K562 (cell line): Measurements from ENCODE around the gene SUFU. TPM values are rescaled to one million over a fixed set of nuclear protein-coding genes. Genes with fewer than 3 reads are reported as not detected.

ENCODE experiments used
- ATAC-seq: fragments of 200-7000 bp; cut with Tn5 transposase; 3 replicates; pipeline ENCODE4 v1.9.1; 2020; ENCODE audit warnings: moderate library complexity
- BruUV-seq: library from RNA; stranded (reverse); fragments of 400-500 nt; replicated peaks from 2 replicates; lab custom pipeline; 2021; lab: Mats Ljungman, UMichigan
- CTCF ChIA-PET: fragments of 300-600 bp; formaldehyde crosslinking; extraction: SDS; loops from one replicate; lab custom pipeline; 2021; ENCODE audit warnings: low intra/inter-chr PET ratio; lab: Yijun Ruan, JAX
- POLR2A ChIA-PET: fragments of 300-600, 350-650 bp; sonication (Branson Sonifier 250); formaldehyde crosslinking; extraction: SDS; loops from one replicate; lab custom pipeline; 2021; ENCODE audit warnings: antibody characterized with exemption, inconsistent platforms; lab: Yijun Ruan, JAX
- DNase-seq, 4 experiments: peaks; one replicate each; pipeline versions ENCODE4 v3.0.0 to v3.0.0-alpha.2; 2011 to 2018; ENCODE audit warnings: low spot score in 3 of 4, mixed read lengths in 3 of 4; ENCODE audit errors: extremely low read depth in 1 of 4
- FAIRE-seq: peaks from 2 replicates; lab custom pipeline; 2011; peaks lifted over from hg19 to GRCh38; lab: Jason Lieb, UNC
- H2AFZ ChIP-seq: 2 replicates; pipeline ENCODE4 v1.6.0; 2011; ENCODE audit warnings: low read depth, low read length, control low read depth, inconsistent platforms
- H3K27ac ChIP-seq: fragments of 200-600 bp; 3 replicates; pipeline ENCODE4 v1.8.0; 2011; ENCODE audit warnings: low read depth, mild to moderate bottlenecking, control low read depth, inconsistent platforms, low read length, moderate library complexity, mixed read lengths; ENCODE audit errors: extremely low read depth
- H3K27me3 ChIP-seq, 2 experiments: fragments of 300-600 bp in 1 of 2; 2 replicates in 1 of 2; 3 replicates in 1 of 2; pipeline versions ENCODE4 v1.6.0 to v1.8.0; 2011; ENCODE audit warnings: inconsistent platforms in 2 of 2, low read length in 2 of 2, mild to moderate bottlenecking in 1 of 2, mixed read lengths in 1 of 2, moderate library complexity in 1 of 2; ENCODE audit not compliant: control insufficient read depth in 2 of 2, insufficient read depth in 2 of 2
- H3K36me3 ChIP-seq: fragments of 300-600 bp; 3 replicates; pipeline ENCODE4 v1.8.0; 2011; ENCODE audit warnings: mild to moderate bottlenecking, low read length, inconsistent platforms; ENCODE audit not compliant: control insufficient read depth, insufficient read depth
- H3K4me1 ChIP-seq, 2 experiments: fragments of 200-600 bp in 1 of 2; replicated peaks in 1 of 2; 2 replicates in 1 of 2; 3 replicates in 1 of 2; pipeline versions ENCODE4 v1.5.1 to v1.8.0; 2011; ENCODE audit warnings: inconsistent platforms in 2 of 2, low read length in 2 of 2, mild to moderate bottlenecking in 1 of 2, mixed read lengths in 1 of 2, moderate library complexity in 1 of 2; ENCODE audit not compliant: control insufficient read depth in 2 of 2, insufficient read depth in 2 of 2
- H3K4me2 ChIP-seq: 2 replicates; pipeline ENCODE4 v1.6.1; 2011; ENCODE audit warnings: low read length, control low read depth, inconsistent platforms, mixed read lengths; ENCODE audit not compliant: insufficient read depth
- H3K4me3 ChIP-seq: fragments of 200-600 bp; sonication (generic), shearing (Covaris generic); 2 replicates; pipeline ENCODE4 v1.5.1; 2016; ENCODE audit warnings: control low read depth, inconsistent platforms
- H3K79me2 ChIP-seq: fragments of 200-600 bp; 3 replicates; pipeline ENCODE4 v1.8.0; 2011; ENCODE audit warnings: low read length, inconsistent platforms; ENCODE audit not compliant: control insufficient read depth, insufficient read depth
- H3K9ac ChIP-seq, 2 experiments: 2 replicates each; pipeline versions ENCODE4 v1.6.0 to v1.6.1; 2011; ENCODE audit warnings: low read depth in 2 of 2, low read length in 2 of 2, control low read depth in 1 of 2, inconsistent platforms in 1 of 2, mild to moderate bottlenecking in 1 of 2, mixed read lengths in 1 of 2; ENCODE audit not compliant: insufficient read depth in 1 of 2
- H3K9me1 ChIP-seq: one replicate; pipeline ENCODE4 v1.6.0; 2011; ENCODE audit warnings: inconsistent platforms, mild to moderate bottlenecking, low read length, moderate library complexity; ENCODE audit not compliant: control insufficient read depth, insufficient read depth
- H3K9me3 ChIP-seq: replicated peaks from 2 replicates; pipeline ENCODE4 v1.5.1; 2011; ENCODE audit warnings: low read depth, low read length, inconsistent platforms; ENCODE audit not compliant: control insufficient read depth, insufficient read depth
- H4K20me1 ChIP-seq: replicated peaks from 2 replicates; pipeline ENCODE4 v1.6.1; 2011; ENCODE audit warnings: low read length, inconsistent platforms, mixed read lengths; ENCODE audit not compliant: control insufficient read depth, insufficient read depth
- CHD1 ChIP-seq: fragments of 200-600 bp; sonication (generic); IDR thresholded peaks from one replicate; pipeline ENCODE4 v1.6.1; 2012; ENCODE audit warnings: mild to moderate bottlenecking, moderate library complexity, low read length, inconsistent platforms
- FOSL1 ChIP-seq: fragments of 200-800 bp; sonication (Bioruptor generic); conservative IDR thresholded peaks from 2 replicates; pipeline ENCODE4 v1.6.1; 2016; ENCODE audit warnings: missing genetic modification characterization, missing compliant biosample characterization
- NR1H2 ChIP-seq: sonication (generic); formaldehyde crosslinking; IDR thresholded peaks from 2 replicates; pipeline ENCODE4 v1.4.0; 2020; ENCODE audit warnings: mild to moderate bottlenecking, missing genetic modification reagents
- PHF21A ChIP-seq: fragments of 450-650 bp; IDR thresholded peaks from 2 replicates; pipeline ENCODE4 v1.6.1; 2017; ENCODE audit warnings: low read depth, borderline replicate concordance
- RBM25 ChIP-seq: fragments of 200-400 bp; formaldehyde crosslinking; IDR thresholded peaks from 2 replicates; pipeline ENCODE4 v1.6.1; 2018; ENCODE audit warnings: low read length, low read depth, moderate library complexity; ENCODE audit not compliant: severe bottlenecking
- SAP30 ChIP-seq: fragments of 200-600 bp; sonication (generic); IDR thresholded peaks from 2 replicates; pipeline ENCODE4 v1.6.1; 2012; ENCODE audit warnings: borderline replicate concordance, low read depth, mild to moderate bottlenecking, moderate library complexity, low read length, control low read depth, inconsistent platforms; ENCODE audit not compliant: insufficient read depth, poor library complexity, severe bottlenecking
- SMARCE1 ChIP-seq: fragments of 450-650 bp; IDR thresholded peaks from 2 replicates; pipeline ENCODE4 v1.7.1; 2016; ENCODE audit warnings: mild to moderate bottlenecking
- ZFPM2 ChIP-seq: fragments of 250-450 bp; sonication (Bioruptor Pico); IDR thresholded peaks from 2 replicates; pipeline ENCODE4 v1.5.1; 2022; ENCODE audit warnings: mild to moderate bottlenecking
- ZNF12 ChIP-seq: sonication (generic); formaldehyde crosslinking; IDR thresholded peaks from 2 replicates; pipeline ENCODE4 v1.4.0; 2020; ENCODE audit warnings: mild to moderate bottlenecking, missing genetic modification reagents
- ZNF551 ChIP-seq: fragments of 250-450 bp; sonication (Bioruptor Pico); IDR thresholded peaks from 2 replicates; pipeline ENCODE4 v1.5.0; 2021; ENCODE audit warnings: mild to moderate bottlenecking, moderate library complexity
- ZNF707 ChIP-seq: fragments of 250-450 bp; sonication (Bioruptor Pico); conservative IDR thresholded peaks from 2 replicates; pipeline ENCODE4 v1.8.0; 2022; ENCODE audit warnings: inconsistent platforms, mild to moderate bottlenecking, moderate library complexity
- WGBS: fragments of 100-300 bp; shearing (Covaris generic); methylation state at CpG from one replicate; pipeline ENCODE4 v1.1.6; 2016; ENCODE audit warnings: low coverage, mixed read lengths; ENCODE audit not compliant: insufficient coverage; ENCODE audit errors: missing lambda C conversion rate; 5-methylcytosine and 5-hydroxymethylcytosine counted together
- in situ Hi-C: fragments of 300-500 bp; cut with MboI; formaldehyde crosslinking; loops from 4 replicates; pipeline ENCODE4 v1.15.0; 2018; ENCODE audit warnings: inconsistent platforms, mixed read lengths
- intact Hi-C: fragments of 100-400 bp; cut with micrococcal nuclease; formaldehyde crosslinking; loops from 2 replicates; pipeline ENCODE4 v1.14.2; 2022
- polyA plus RNA-seq, 8 experiments: library from polyadenylated mRNA; depleted of rRNA in 4 of 8; stranded (reverse) in 5 of 8; unstranded in 3 of 8; fragments of >200 nt; fragmentation: Nextera tagmentation in 2 of 8; fragmentation: Illumina TruSeq in 1 of 8; extraction: Ambion mirVana in 2 of 8; extraction: Trizol in 1 of 8; gene quantifications; 2 replicates each; pipeline versions ENCODE4 v1.2.1 to v1.2.3, GENCODE V29; 2011 to 2014; ENCODE audit warnings: inconsistent platforms in 1 of 8, missing spikeins in 1 of 8
- total RNA-seq, 7 experiments: library from RNA; depleted of rRNA in 6 of 7; stranded (reverse); fragments of >200 nt in 6 of 7; fragmentation: Illumina TruSeq in 2 of 7; extraction: Trizol in 2 of 7; gene quantifications; 2 replicates each; pipeline versions ENCODE4 v1.2.1 to v1.2.3, GENCODE V29; 2011 to 2021; ENCODE audit warnings: low replicate concordance in 1 of 7

SUFU gene
- total and polyA plus RNA-seq, 9 of the 15 experiments (the other 6 are each of a cell fraction or from before 2014, with no cell fraction given): 0.59 to 6.3 (median 0.82) TPM

DNA sequence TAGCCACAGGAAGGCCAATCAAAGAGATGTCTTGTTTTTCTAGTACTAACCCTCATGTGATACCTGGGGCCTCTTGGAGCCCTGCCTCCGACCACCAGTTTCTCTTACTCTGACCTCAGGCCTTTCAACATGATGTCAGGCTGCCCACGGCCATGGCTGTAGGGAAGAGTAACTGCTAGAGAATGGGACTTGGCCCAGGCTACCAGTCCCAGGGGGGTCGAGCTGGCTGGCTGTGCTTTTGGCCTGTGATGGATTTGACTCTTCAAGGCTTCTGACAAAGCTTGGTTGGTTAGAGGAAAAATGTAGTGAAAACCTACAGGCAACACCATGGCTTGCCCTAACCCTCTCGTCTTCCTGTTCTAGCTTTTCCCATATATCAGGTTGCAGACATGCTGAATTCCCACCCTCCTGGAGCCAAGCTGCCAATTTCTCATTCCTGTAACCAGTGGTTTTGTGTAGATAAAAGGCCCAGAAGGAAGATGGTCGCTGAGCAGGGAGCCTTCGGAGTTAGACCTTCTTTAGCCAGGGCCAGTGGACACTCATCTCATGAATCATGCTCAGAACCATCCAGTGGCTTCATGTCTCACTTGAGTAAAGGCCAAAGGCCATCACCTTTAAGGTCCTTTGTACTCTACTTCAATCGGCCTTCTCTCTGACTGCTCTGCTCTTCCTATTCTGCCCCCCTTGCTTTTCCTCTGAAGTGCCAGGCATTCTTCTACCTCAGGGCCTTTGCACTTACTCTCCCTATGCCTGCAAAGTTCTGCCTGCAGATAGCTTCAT is 19.7 kb downstream of the SUFU start:
- in situ Hi-C loops: loop anchor here (25.0 kb wide), 1 partner anchor 686 kb away; the partner anchor contains the start of gene KCNIP2
- Histone ChIP-seq H3K27me3 (no peaks in the 10 kb centered on the region), H3K4me2 (no peak overlapping the region), H3K9ac (no peak overlapping the region), H3K9me1 (peaks cover 2% of the 10 kb centered on the region), H3K79me2 (no peaks in the 10 kb centered on the region), H3K27ac (no peak overlapping the region)
- 35% methylated on average over 7 of the region's 7 CpGs for WGBS
- POLR2A ChIA-PET: interaction anchor here (0.7 to 1.3 kb wide), 3 partner anchors 11 to 263 kb away, joined by 3 read pairs; no protein-coding TSS in a partner anchor
- TF ChIP-seq SAP30 (no peak), SMARCE1 (no peak), ZNF12 (no peak), ZFPM2 (CRISPR knock-in tag) (no peak), NR1H2 (CRISPR knock-in tag) (no peak), ZNF551 (CRISPR knock-in tag) (no peak), ZNF707 (CRISPR knock-in tag) (no peak), FOSL1 (tag) (0 out of 2 replicates have a peak, but pooled peaks have one; percentile 23), CHD1 (no peak), PHF21A (no peak), RBM25 (peak; percentile 71)
- TF ChIP-seq, all 486 proteins: peak for 2
- DNase-seq (peak in 1 of 4 experiments; percentile 18), ATAC-seq (peak; percentile 32; the same call in 1 of the 3 replicates), FAIRE-seq (no peak)
- CTCF ChIA-PET: no interaction called here
- Histone ChIP-seq H3K4me1 (peaks cover 0 to 10% of the 10 kb centered on the region in 2 experiments; a peak in 4 of 5 replicates), H3K36me3 (no peaks in the 10 kb centered on the region; the same call in 2 of the 3 replicates), H3K4me3 (no peak overlapping the region), H2AFZ (no peak overlapping the region), H4K20me1 (no peaks in the 10 kb centered on the region), H3K9me3 (no peaks in the 10 kb centered on the region)
- no TSS peak for BruUV-seq
- intact Hi-C loops: no loop called here
